H1 (cell line): ENCODE measurements around the gene NBPF1. TPM values are rescaled to one million over a fixed set of nuclear protein-coding genes. Genes with fewer than 3 reads are reported as not detected.
A peak's percentile ranks its signal among the peaks of the same experiment; 100 is the strongest.

Experiments
- CTCF ChIA-PET: fragments of 300-600 bp; sonication (Branson Sonifier 250); formaldehyde crosslinking; loops from one replicate; lab custom pipeline; 2021; ENCODE audit not compliant: partially characterized antibody; lab: Charles Lee
- POLR2A ChIA-PET: fragments of 300-600 bp; sonication (Branson Sonifier 250); formaldehyde crosslinking; loops from one replicate; lab custom pipeline; 2021; ENCODE audit warnings: inconsistent platforms; ENCODE audit not compliant: partially characterized antibody; lab: Charles Lee
- DNase-seq, 2 experiments: peaks; one replicate each; pipeline versions ENCODE4 v3.0.0 to v3.0.0-alpha.2; 2010 to 2022; ENCODE audit warnings: low spot score in 2 of 2, low read depth in 1 of 2, mixed read lengths in 1 of 2
- FAIRE-seq: peaks from 2 replicates; lab custom pipeline; 2011; peaks lifted over from hg19 to GRCh38; lab: Jason Lieb, UNC
- H2AFZ ChIP-seq: 2 replicates; pipeline ENCODE4 v1.8.1; 2012; ENCODE audit warnings: low read length, inconsistent platforms
- H2AK5ac ChIP-seq: 2 replicates; pipeline ENCODE4 v1.6.1; 2013; ENCODE audit warnings: low read depth, low read length
- H2BK120ac ChIP-seq: replicated peaks from 2 replicates; pipeline ENCODE3; 2013; ENCODE audit warnings: low read depth, low read length, inconsistent platforms
- H2BK12ac ChIP-seq: 2 replicates; pipeline ENCODE4 v1.6.1; 2013; ENCODE audit warnings: low read depth, low read length
- H2BK15ac ChIP-seq: 2 replicates; pipeline ENCODE4 v1.6.1; 2013; ENCODE audit warnings: low read length
- H2BK20ac ChIP-seq: 2 replicates; pipeline ENCODE4 v1.6.1; 2013; ENCODE audit warnings: low read length
- H2BK5ac ChIP-seq: 2 replicates; pipeline ENCODE4 v1.6.1; 2013; ENCODE audit warnings: low read depth, low read length
- H3K14ac ChIP-seq: 2 replicates; pipeline ENCODE4 v1.6.1; 2013; ENCODE audit warnings: inconsistent platforms; ENCODE audit not compliant: insufficient read length
- H3K18ac ChIP-seq: 2 replicates; pipeline ENCODE4 v1.6.1; 2013; ENCODE audit warnings: low read length; ENCODE audit errors: extremely low read depth
- H3K23ac ChIP-seq: 2 replicates; pipeline ENCODE4 v1.6.1; 2013; ENCODE audit warnings: inconsistent platforms; ENCODE audit not compliant: insufficient read length
- H3K23me2 ChIP-seq: 2 replicates; pipeline ENCODE4 v1.6.1; 2013; ENCODE audit warnings: low read depth, low read length
- H3K27ac ChIP-seq: 2 replicates; pipeline ENCODE4 v1.6.1; 2011; ENCODE audit warnings: low read depth, low read length, inconsistent platforms
- H3K27me3 ChIP-seq, 4 experiments: replicated peaks in 1 of 4; 1 replicate in 1 of 4; 2 replicates in 3 of 4; pipeline versions ENCODE4 v1.6.1 to v1.8.1; 2011 to 2013; ENCODE audit warnings: low read length in 3 of 4, mild to moderate bottlenecking in 3 of 4, inconsistent platforms in 2 of 4, mixed read lengths in 2 of 4, moderate library complexity in 1 of 4; ENCODE audit not compliant: control insufficient read depth in 3 of 4, insufficient read depth in 3 of 4; ENCODE audit errors: extremely low read depth in 1 of 4
- H3K36me3 ChIP-seq, 4 experiments: 2 replicates each; pipeline versions ENCODE4 v1.6.1 to v1.8.1; 2011 to 2013; ENCODE audit warnings: mild to moderate bottlenecking in 4 of 4, low read length in 3 of 4, moderate library complexity in 2 of 4, control low read depth in 1 of 4, inconsistent platforms in 1 of 4; ENCODE audit not compliant: insufficient read depth in 4 of 4, control insufficient read depth in 2 of 4
- H3K4ac ChIP-seq: replicated peaks from 2 replicates; pipeline ENCODE3; 2013; ENCODE audit warnings: low read length, low read depth, mixed read lengths, inconsistent platforms; ENCODE audit not compliant: insufficient read length
- H3K4me1 ChIP-seq, 4 experiments: replicated peaks in 1 of 4; 1 replicate in 1 of 4; 2 replicates in 3 of 4; pipeline versions ENCODE4 v1.6.1 to v1.8.1; 2011 to 2013; ENCODE audit warnings: low read length in 3 of 4, inconsistent platforms in 2 of 4, mixed read lengths in 1 of 4; ENCODE audit not compliant: insufficient read depth in 4 of 4, control insufficient read depth in 3 of 4
- H3K4me2 ChIP-seq, 2 experiments: 2 replicates each; pipeline versions ENCODE4 v1.6.1 to v1.8.1; 2011 to 2013; ENCODE audit warnings: low read depth in 2 of 2, low read length in 2 of 2, control low read depth in 1 of 2, inconsistent platforms in 1 of 2, mild to moderate bottlenecking in 1 of 2; ENCODE audit not compliant: insufficient read depth in 1 of 2
- H3K4me3 ChIP-seq, 4 experiments: fragments of 200-600, 300-600 bp in 1 of 4; sonication (generic), shearing (Covaris generic), sonication (Bioruptor Twin) in 1 of 4; 2 replicates each; pipeline versions ENCODE4 v1.5.1 to v1.8.1; 2011 to 2016; ENCODE audit warnings: low read length in 4 of 4, low read depth in 3 of 4, control low read depth in 2 of 4, inconsistent platforms in 2 of 4, mild to moderate bottlenecking in 2 of 4, mixed read lengths in 1 of 4, moderate library complexity in 1 of 4; ENCODE audit not compliant: insufficient read depth in 2 of 4; ENCODE audit errors: extremely low read depth in 1 of 4
- H3K56ac ChIP-seq: replicated peaks from 2 replicates; pipeline ENCODE3; 2013; ENCODE audit warnings: low read depth, mild to moderate bottlenecking, mixed read lengths, low read length, inconsistent platforms; ENCODE audit not compliant: insufficient read length
- H3K79me1 ChIP-seq: 2 replicates; pipeline ENCODE4 v1.6.1; 2013; ENCODE audit warnings: low read depth, low read length, control low read depth
- H3K79me2 ChIP-seq, 2 experiments: 2 replicates each; pipeline versions ENCODE4 v1.6.1 to v1.8.1; 2012 to 2013; ENCODE audit warnings: low read length in 2 of 2, mild to moderate bottlenecking in 2 of 2, inconsistent platforms in 1 of 2; ENCODE audit not compliant: insufficient read depth in 2 of 2, control insufficient read depth in 1 of 2
- H3K9ac ChIP-seq, 4 experiments: replicated peaks in 1 of 4; 1 replicate in 1 of 4; 2 replicates in 3 of 4; pipeline versions ENCODE4 v1.6.1 to v1.8.1; 2011 to 2013; ENCODE audit warnings: low read depth in 3 of 4, low read length in 3 of 4, control low read depth in 2 of 4, mild to moderate bottlenecking in 2 of 4, moderate library complexity in 2 of 4, inconsistent platforms in 1 of 4; ENCODE audit errors: extremely low read depth in 1 of 4
- H3K9me3 ChIP-seq, 2 experiments: 2 replicates each; pipeline versions ENCODE4 v1.6.1 to v1.8.1; 2012 to 2013; ENCODE audit warnings: mild to moderate bottlenecking in 2 of 2, moderate library complexity in 2 of 2, control low read depth in 1 of 2, inconsistent platforms in 1 of 2, low read depth in 1 of 2, low read length in 1 of 2, mixed read lengths in 1 of 2; ENCODE audit not compliant: insufficient read depth in 2 of 2
- H4K20me1 ChIP-seq, 2 experiments: replicated peaks in 1 of 2; 2 replicates each; pipeline versions ENCODE3 to v1.8.1; 2011 to 2013; ENCODE audit warnings: inconsistent platforms in 2 of 2, low read length in 2 of 2, mild to moderate bottlenecking in 1 of 2; ENCODE audit not compliant: insufficient read depth in 2 of 2, control insufficient read depth in 1 of 2
- H4K5ac ChIP-seq: 2 replicates; pipeline ENCODE4 v1.6.1; 2013; ENCODE audit warnings: low read length, low read depth, mixed read lengths, inconsistent platforms; ENCODE audit not compliant: insufficient read length
- H4K8ac ChIP-seq: 2 replicates; pipeline ENCODE4 v1.8.0; 2013; ENCODE audit warnings: mild to moderate bottlenecking, moderate library complexity, low read length, inconsistent platforms; ENCODE audit not compliant: insufficient read depth; ENCODE audit errors: extremely low read depth
- H4K91ac ChIP-seq: replicated peaks from 2 replicates; pipeline ENCODE3; 2013; ENCODE audit warnings: low read length, mixed read lengths, inconsistent platforms; ENCODE audit not compliant: insufficient read length
- ATF2 ChIP-seq: IDR thresholded peaks from 2 replicates; pipeline ENCODE4 v1.6.1; 2012; ENCODE audit warnings: low read length, inconsistent platforms
- PHF8 ChIP-seq: fragments of 200-600 bp; sonication (generic); conservative IDR thresholded peaks from 2 replicates; pipeline ENCODE4 v1.7.1; 2012; ENCODE audit warnings: low read depth, mild to moderate bottlenecking, inconsistent platforms, low read length, moderate library complexity
- WGBS, 2 experiments: shearing (Covaris generic) in 1 of 2; methylation state at CpG; one replicate each; pipeline versions ENCODE4 v1.1.6 to v1.1.7; 2013 to 2015; ENCODE audit warnings: low lambda C conversion rate in 2 of 2, mixed read lengths in 2 of 2, inconsistent platforms in 1 of 2, low coverage in 1 of 2, missing lambda C conversion rate in 1 of 2; ENCODE audit not compliant: insufficient replicate concordance in 2 of 2, insufficient coverage in 1 of 2, insufficient read length in 1 of 2; ENCODE audit errors: extremely low coverage in 1 of 2, missing lambda C conversion rate in 1 of 2; 5-methylcytosine and 5-hydroxymethylcytosine counted together
- polyA plus RNA-seq, 7 experiments: library from polyadenylated mRNA; depleted of rRNA in 3 of 7; stranded (reverse) in 5 of 7; unstranded in 2 of 7; fragments of >200 nt in 5 of 7; fragments of 200-250 nt in 2 of 7; gene quantifications; 1 replicate in 5 of 7; 2 replicates in 1 of 7; 4 replicates in 1 of 7; pipeline versions ENCODE4 v1.2.1 to v1.2.3, GENCODE V29; 2011 to 2013; ENCODE audit warnings: missing spikeins in 2 of 7, mixed read lengths in 2 of 7
- total RNA-seq: library from RNA; stranded (reverse); fragmentation: NEBNext Ultra II Directional; extraction: Animal tissue kit (Norgen Biotek cat#: 25700); gene quantifications from 2 replicates; pipeline ENCODE4 v1.2.1, GENCODE V29; 2021

The NBPF1 gene
- total and polyA plus RNA-seq, 2 of the 8 experiments (the other 6 are each of a cell fraction or from before 2014, with no cell fraction given) = 9.6 to 19.3 TPM

GRCh38 chr1:16621300-16621658, 7.9 kb upstream of the NBPF1 start:
- Histone ChIP-seq H2AFZ (no peak overlapping the region), H3K14ac (no peak overlapping the region), H3K27ac (no peak overlapping the region), H3K79me1 (no peaks in the 10 kb centered on the region), H2BK5ac (0 out of 2 replicates have a peak overlapping the region, but pooled peaks have one; percentile 0), H2BK20ac (0 out of 2 replicates have a peak overlapping the region, but pooled peaks have one; percentile 25), H3K27me3 (no peaks in the 10 kb centered on the region), H3K36me3 (peaks cover 3 to 12% (median 6%) of the 10 kb centered on the region in 4 experiments; a peak in 2 of 8 replicates), H3K9me3 (no peaks in the 10 kb centered on the region), H4K20me1 (peaks cover 0 to 6% of the 10 kb centered on the region in 2 experiments), H3K4me1 (no peaks in the 10 kb centered on the region; a peak in 1 of 7 replicates), H3K4ac (no peak overlapping the region), H3K18ac (no peak overlapping the region), H2AK5ac (peak overlapping the region; percentile 7; the same call in 1 of the 2 replicates), H4K5ac (no peak overlapping the region), H4K91ac (no peak overlapping the region), H3K79me2 (no peaks in the 10 kb centered on the region), H3K23me2 (no peaks in the 10 kb centered on the region), H3K9ac (no peak overlapping the region), H2BK15ac (peak overlapping the region; percentile 35; the same call in 1 of the 2 replicates), H3K56ac (no peak overlapping the region), H3K23ac (no peak overlapping the region), H4K8ac (no peak overlapping the region), H2BK12ac (0 out of 2 replicates have a peak overlapping the region, but pooled peaks have one; percentile 2), H2BK120ac (no peak overlapping the region), H3K4me2 (no peak overlapping the region), H3K4me3 (no peak overlapping the region)
- POLR2A ChIA-PET = interaction anchor here (0.6 to 3.4 kb wide), 15 partner anchors 9 to 330 kb away, joined by 3 to 11 read pairs (median 3); partner anchors contain the start of gene NBPF1
- TF ChIP-seq PHF8 = no peak
- TF ChIP-seq ATF2 = peak; percentile 39; the same call in 1 of the 2 replicates
- WGBS, 2 experiments = 83% methylated on average over 2 of the region's 2 CpGs; no CpG with 5 or more reads in 1 of the 2 experiments
- DNase-seq = no peak
- no peak for FAIRE-seq
- CTCF ChIA-PET = interaction anchor here (0.6 to 20.3 kb wide), 60 partner anchors 9 to 642 kb away, joined by 3 to 611 read pairs (median 4); partner anchors contain the start of genes CROCC, FBXO42, NBPF1 and NECAP2
